ENCODE data around the gene MTMR12.
"Not testable (repeated sequence)": the region's sequence is repeated elsewhere in the genome, so short reads cannot be mapped to it uniquely, and the experiment has no call there.

MTMR12 gene

GRCh38 chr5:32298059-32298415, 14.7 kb downstream of the MTMR12 start:
- DNase-seq: no peak
- TF ChIP-seq POLR2A (IDR thresholded peaks at IDR 0.05; ENCODE audit: low read length): no peak
- TF ChIP-seq GATA1 (IDR thresholded peaks at IDR 0.05; ENCODE audit: low read depth, low read length): no peak

GRCh38 chr5:32297181-32298058, 15.3 kb downstream of the MTMR12 start:
- TF ChIP-seq POLR2A (IDR thresholded peaks at IDR 0.05; ENCODE audit: low read length): no peak
- TF ChIP-seq GATA1 (IDR thresholded peaks at IDR 0.05; ENCODE audit: low read depth, low read length): no peak
- DNase-seq: peak; percentile 65 to 88

GRCh38 chr5:32295966-32296772, 16.6 kb downstream of the MTMR12 start:
- not testable (repeated sequence) for DNase-seq

GRCh38 chr5:32291591-32291990, 21.1 kb downstream of the MTMR12 start:
- no peak for DNase-seq
- no peak for TF ChIP-seq POLR2A (IDR thresholded peaks at IDR 0.05; ENCODE audit: low read length)
- TF ChIP-seq GATA1 (IDR thresholded peaks at IDR 0.05; ENCODE audit: low read depth, low read length): no peak

GRCh38 chr5:32290922-32291321, 21.8 kb downstream of the MTMR12 start:
- DNase-seq: peak; percentile 17 to 31
- no peak for TF ChIP-seq POLR2A (IDR thresholded peaks at IDR 0.05; ENCODE audit: low read length)
- TF ChIP-seq GATA1 (IDR thresholded peaks at IDR 0.05; ENCODE audit: low read depth, low read length): no peak

GRCh38 chr5:32290501-32290900, 22.2 kb downstream of the MTMR12 start:
- not testable (repeated sequence) for DNase-seq

GRCh38 chr5:32289986-32290385, 22.8 kb downstream of the MTMR12 start:
- not testable (repeated sequence) for DNase-seq

GRCh38 chr5:32288135-32288534, 24.6 kb downstream of the MTMR12 start:
- DNase-seq: peak; percentile 71 to 87

GRCh38 chr5:32287525-32287924, 25.2 kb downstream of the MTMR12 start:
- peak; percentile 54 to 71 for DNase-seq

- DNase-seq: peak; percentile 77 to 91
- TF ChIP-seq POLR2A (IDR thresholded peaks at IDR 0.05; ENCODE audit: low read length) (no peak), GATA1 (IDR thresholded peaks at IDR 0.05; ENCODE audit: low read depth, low read length) (no peak)
Measured at GRCh38 chr5:32285510-32286138, 27.1 kb downstream of the MTMR12 start.

GRCh38 chr5:32283539-32284377, 29.0 kb downstream of the MTMR12 start:
- TF ChIP-seq POLR2A (IDR thresholded peaks at IDR 0.05; ENCODE audit: low read length): no peak
- no peak for TF ChIP-seq GATA1 (IDR thresholded peaks at IDR 0.05; ENCODE audit: low read depth, low read length)
- DNase-seq: peak; percentile 7 to 32

- DNase-seq: no peak
- TF ChIP-seq GATA1 (IDR thresholded peaks at IDR 0.05; ENCODE audit: low read depth, low read length) (no peak), POLR2A (IDR thresholded peaks at IDR 0.05; ENCODE audit: low read length) (no peak)
Measured at GRCh38 chr5:32283061-32283460, 29.7 kb downstream of the MTMR12 start.

- no peak for TF ChIP-seq POLR2A (IDR thresholded peaks at IDR 0.05; ENCODE audit: low read length)
- no peak for TF ChIP-seq GATA1 (IDR thresholded peaks at IDR 0.05; ENCODE audit: low read depth, low read length)
- DNase-seq: no peak
Measured at GRCh38 chr5:32282633-32283032, 30.1 kb downstream of the MTMR12 start.

- peak; percentile 57 to 80 for DNase-seq
Measured at GRCh38 chr5:32281378-32282133, 31.2 kb downstream of the MTMR12 start.
